Measurements from ENCODE around the gene SDSL. TPM values are rescaled to one million over a fixed set of nuclear protein-coding genes. Genes with fewer than 3 reads are reported as not detected.

Gene SDSL
- total RNA-seq, 1 experiment from 2014 or later: 41.7 TPM

- peak; percentile 42 for DNase-seq (ENCODE audit: low read depth)
These were observed 23.5 kb downstream of the SDSL start for GRCh38 chr12:113445544-113446171.

DNA sequence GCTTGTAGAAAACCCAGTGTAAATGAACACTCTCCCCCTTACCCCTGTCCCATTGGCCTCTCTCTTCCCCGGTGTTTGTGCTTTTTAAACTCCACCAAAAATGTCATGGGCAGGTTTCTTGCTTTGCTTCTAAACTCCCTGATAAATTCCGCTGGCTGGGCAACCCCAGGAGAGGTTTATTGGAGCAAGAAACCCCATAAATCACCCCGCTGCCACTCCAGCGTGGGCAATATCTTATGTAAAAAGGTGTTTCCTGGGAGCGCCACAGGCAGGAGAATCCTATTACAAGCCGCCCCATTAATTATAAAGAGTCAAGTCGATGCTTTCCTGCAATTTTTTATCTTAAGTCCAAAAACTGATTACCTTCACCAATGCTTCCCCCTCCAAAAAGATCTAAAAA is 26.7 kb downstream of the SDSL start:
- DNase-seq (ENCODE audit: low read depth): no peak

- DNase-seq (ENCODE audit: low read depth): no peak
These were observed 27.1 kb downstream of the SDSL start for GRCh38 chr12:113449299-113449698.

DNA sequence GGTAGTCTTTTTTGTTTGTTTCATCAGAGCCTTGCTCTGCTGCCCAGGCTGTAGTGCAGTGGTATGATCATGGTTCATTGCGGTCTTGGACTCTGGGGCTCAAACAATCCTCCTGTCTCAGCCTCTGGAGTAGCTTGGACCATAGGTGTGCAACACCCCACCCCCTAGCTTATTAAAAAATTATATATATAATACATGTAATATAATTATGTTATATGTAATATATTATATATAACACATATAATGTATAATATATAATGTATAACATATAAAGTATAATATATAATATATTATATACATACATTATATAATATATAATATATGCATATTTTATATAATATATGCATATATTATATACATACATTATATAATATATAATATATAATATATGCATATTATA is 27.7 kb downstream of the SDSL start:
- DNase-seq (ENCODE audit: low read depth): no peak

DNA sequence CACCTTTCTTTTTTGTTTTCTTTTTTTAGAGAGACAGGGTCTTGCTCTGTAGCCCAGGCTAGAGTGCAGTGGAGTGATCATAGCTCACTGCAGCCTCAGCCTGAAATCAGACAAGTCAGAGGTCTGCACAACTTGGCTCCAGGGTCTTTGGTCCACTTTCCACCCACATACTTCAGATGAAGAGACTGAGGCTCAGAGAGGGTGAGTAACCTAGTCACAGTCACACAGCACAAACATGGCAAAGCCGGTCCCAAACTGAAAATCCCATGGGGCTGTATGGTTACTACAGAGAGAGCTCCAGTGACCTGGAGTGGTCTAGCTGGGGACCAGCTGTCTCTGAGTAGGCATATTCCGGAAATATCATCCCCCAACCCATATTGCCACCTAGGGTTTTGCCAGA is 30.3 kb downstream of the SDSL start:
- DNase-seq (ENCODE audit: low read depth): no peak

DNA sequence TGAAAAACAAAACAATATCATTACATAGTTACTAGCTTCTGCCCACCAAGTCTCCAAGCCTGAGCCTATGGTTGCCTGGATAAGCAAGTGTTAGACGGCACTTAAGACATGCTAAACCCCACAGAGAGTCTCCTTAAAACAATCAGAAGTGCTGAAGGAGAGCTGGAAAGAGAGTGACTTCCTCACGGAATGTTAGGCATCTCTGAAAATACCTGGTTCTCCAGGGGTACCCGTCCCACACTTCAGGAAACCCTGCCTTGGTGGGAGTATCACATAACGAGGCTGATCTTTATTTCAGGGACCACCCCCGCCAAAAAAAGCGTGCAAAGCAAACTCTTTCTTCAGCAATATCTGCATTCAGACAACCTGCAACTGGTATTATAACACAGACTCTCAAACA is 31.1 kb downstream of the SDSL start:
- no peak for DNase-seq (ENCODE audit: low read depth)

DNA sequence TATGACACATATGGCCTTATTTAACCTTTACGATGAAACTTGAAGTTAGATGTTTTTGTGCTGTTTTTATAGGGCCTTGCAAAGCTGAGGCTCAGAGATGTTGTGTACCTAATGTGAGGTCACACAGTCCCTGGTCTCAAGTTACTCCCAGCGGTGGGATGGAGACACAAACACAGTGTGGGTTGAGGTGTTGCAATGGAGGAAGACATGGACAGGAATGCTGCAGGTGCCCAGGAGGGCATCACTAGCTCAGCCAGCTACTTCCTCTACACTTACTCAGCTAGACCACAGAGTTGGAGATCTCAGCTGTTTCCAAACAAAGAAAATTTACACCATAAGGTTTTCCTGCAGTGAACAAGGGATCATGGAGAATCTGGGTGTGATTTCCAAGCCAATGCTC is 34.0 kb downstream of the SDSL start:
- no peak for DNase-seq (ENCODE audit: low read depth)

- DNase-seq (ENCODE audit: low read depth): no peak
These were observed 34.6 kb downstream of the SDSL start for GRCh38 chr12:113456761-113457160.

DNA sequence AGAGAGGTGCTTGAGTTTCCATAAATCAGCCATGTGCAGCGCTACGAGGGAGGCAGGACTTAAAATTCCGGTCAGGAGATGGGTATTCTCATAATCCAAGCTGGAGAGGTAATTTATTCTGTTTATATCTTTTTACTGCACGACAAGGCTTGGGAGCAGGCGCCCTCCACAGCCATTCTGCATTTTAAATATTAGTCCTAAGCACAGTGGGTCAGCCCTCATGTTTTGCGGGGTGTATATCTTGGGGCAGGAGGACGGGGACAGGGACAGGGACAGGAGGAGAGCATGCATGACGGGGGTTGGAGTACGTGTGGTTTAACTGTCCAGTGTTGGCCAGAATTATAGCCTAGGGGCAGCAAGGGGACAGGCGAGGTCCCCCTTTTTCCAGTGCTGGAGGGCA is 35.0 kb downstream of the SDSL start:
- no peak for DNase-seq (ENCODE audit: low read depth)

DNA sequence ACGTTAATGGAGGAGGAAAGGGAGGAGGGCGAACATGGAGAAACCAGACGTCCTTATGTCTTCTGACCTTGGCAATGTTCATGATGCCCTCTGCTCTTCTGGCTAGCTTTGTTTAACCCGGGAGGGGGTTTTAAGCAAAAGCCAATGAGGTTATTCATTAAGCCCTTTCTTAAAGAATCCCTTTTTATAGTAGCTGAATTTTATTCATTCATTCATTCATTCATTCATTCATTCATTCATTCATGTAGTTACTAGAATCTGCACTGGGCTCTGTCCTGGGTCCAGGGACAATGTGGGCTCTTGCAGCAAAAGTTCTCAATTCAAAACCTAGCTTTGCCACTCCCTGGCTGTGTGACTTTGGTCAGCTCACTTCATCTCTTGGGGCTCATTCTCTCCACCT is 35.5 kb downstream of the SDSL start:
- DNase-seq (ENCODE audit: low read depth): no peak

GRCh38 chr12:113459981-113460380 is 37.8 kb downstream of the SDSL start:
- DNase-seq (ENCODE audit: low read depth): no peak

DNA sequence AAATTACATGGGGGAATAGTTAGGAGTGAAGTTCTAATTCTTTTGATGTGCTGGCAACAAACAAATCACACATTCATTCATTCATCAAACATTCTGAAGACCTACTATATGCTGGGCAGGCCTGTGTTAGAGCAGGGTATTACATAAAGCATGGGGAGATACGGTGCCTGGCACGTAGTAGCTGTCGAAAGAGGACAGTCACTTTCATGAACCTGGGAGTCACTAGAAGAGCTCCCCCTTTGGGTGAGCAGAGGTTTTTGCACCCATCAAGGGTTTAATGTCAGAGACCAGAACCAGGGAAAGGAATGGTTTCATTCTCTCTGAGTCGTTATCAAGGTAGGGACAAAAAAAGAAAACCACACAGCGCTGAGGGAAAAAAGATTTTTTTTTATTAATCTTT is 39.5 kb downstream of the SDSL start:
- DNase-seq (ENCODE audit: low read depth): no peak

DNA sequence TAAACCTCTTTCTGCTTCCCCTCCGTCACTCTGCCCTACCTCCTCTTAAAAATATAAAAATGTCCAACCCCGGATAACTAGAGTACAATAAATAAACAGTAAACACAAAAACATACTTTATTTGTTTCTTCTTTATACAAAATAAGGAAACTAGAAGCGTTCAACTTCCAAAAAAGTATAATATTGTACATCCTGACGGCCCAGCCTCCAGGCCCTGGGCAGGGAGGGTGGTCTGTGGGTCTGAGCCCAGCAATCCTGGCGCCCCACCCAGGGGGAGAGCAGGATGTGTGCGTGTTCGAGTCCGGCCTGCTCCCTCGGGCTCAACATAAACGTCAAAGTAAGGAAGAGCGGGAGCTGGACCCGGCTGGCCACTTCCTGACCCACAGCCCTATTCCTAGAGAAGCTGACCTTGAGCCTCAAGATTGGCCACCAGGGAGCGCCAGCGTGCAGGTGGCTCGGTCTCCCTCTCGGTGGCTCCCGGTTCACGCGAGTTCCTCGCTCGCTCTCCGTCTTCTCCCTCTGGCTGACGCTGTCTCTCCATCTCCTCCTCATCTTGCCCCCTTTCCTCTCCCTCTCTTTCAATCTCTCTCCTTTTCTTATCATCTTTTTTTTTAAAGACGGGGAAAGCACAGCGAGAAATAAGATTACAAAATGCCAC is 40.1 kb downstream of the SDSL start:
- peak; percentile 89 for DNase-seq (ENCODE audit: low read depth)

GRCh38 chr12:113462998-113463745 is 41.0 kb downstream of the SDSL start:
- no peak for DNase-seq (ENCODE audit: low read depth)

DNA sequence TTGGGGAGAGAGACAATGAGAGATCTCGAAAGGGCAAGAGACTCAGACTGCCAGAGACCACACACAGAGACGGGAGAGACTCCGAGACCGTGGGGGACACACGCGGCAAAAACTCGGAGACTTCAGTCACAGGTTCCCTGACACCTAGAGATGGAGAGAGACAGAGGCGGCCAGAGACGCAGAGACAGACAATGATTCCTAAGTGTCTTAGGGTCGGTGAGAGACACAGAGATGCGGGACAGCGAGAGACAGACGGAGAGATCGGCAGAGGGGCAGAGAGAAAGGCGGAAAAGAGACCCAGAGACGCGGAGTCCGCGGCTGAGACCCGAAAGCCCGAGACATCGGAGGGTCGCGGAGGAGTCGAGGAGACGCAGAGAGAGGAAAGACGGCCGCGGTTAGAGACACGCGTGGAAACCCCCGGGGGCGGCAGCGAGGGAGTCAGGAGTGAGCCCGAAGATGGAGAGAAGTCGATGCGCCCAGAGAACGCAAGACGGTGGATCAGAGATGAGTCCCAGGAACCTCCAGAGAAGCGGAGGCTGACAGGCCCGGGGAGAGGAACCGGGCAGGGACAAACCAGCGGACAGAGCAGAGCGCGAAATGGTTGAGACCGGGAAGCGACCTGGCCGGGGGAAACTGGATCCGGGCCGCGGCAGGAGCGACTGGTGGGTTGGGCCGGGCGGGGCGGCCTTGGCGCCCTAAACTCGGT is 41.7 kb downstream of the SDSL start:
- no peak for DNase-seq (ENCODE audit: low read depth)

GRCh38 chr12:113464452-113464775 is 42.2 kb downstream of the SDSL start:
- no peak for DNase-seq (ENCODE audit: low read depth)

DNA sequence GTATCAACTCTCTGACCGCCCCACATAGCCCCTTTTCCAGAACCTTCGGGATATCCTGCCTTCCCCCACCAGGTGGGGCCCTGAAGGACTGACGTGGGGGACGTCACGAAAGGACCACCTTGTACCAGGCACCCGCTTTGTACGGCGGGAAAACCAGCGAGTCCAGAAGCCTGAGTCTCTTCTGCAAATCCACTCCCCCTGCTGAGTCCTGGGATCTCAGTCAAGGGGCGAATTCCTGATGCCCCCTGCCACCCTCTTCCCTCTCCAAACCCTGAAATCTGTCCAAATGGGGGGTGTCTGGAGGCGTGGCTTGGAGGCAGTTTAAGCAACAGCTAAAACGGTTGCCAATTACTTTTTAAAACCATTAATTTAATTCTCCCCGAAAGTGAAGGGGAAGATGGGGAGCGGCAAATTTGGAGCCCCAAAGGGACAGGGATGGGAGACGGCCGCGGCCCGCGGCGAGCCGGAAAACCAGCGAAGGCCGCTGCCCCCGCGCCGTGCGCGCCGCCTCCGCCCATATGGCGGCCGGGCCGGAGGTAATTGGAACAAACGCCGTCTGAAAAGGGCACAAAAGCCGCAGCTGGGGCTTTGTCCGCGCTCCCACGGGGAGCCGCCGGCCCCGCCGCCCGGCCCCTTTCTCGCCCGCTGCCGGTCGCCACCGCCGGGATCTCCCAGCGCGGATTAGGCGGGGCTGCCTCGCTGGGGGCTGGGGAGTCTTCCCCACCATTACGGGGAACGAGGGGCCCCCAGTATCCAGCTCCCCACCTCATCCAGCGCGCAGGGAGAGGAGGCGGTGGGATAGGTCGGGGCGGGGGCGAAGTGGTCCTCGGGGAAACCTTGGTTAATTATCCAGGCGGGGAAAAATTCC is 42.9 kb downstream of the SDSL start:
- DNase-seq (ENCODE audit: low read depth): no peak

DNA sequence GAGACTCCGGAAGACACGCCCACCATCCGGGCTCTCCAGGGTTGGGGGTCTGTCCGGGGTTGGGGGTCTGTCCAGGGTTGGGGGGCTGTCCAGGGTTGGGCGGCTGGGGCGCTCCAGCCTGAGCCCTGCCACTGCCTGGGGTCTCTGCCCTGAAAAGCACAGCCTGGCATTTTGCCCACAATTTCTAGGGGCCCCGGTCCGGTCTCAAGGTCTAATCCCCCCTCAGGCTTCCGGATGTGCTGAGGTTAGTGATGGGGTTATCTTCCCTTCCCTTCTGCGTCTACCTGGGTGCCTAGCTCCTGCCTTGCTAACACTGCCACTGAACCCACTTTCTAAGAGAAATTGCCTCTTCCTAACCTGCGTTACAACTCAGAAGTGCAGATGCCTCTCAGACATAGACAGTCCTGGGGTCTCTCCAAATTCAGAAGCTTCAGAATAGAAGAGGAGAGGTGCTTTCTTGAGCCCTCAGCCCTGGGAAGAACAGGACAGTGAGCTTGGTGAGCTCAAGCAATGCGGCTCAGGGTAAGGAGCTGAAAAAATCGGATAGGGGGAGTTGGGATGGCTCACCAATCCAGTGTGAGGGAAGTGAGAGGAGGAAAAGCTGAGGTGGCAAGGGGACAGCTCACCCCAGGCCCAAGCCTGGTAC is 43.8 kb downstream of the SDSL start:
- no peak for DNase-seq (ENCODE audit: low read depth)

- DNase-seq (ENCODE audit: low read depth): no peak
These were observed 44.4 kb downstream of the SDSL start for GRCh38 chr12:113466454-113467141.

GRCh38 chr12:113467142-113467501 is 44.9 kb downstream of the SDSL start:
- no peak for DNase-seq (ENCODE audit: low read depth)

Measured in Daoy (cell line).